Keratinocyte (primary cell): ENCODE measurements around the gene LY6G6C. TPM values are rescaled to one million over a fixed set of nuclear protein-coding genes. Genes with fewer than 3 reads are reported as not detected.

Experiments
- DNase-seq: peaks from one replicate; pipeline ENCODE4 v3.0.0-alpha.2; 2011; ENCODE audit warnings: low read depth, missing footprints, low spot score
- FAIRE-seq: peaks from 2 replicates; lab custom pipeline; 2011; peaks lifted over from hg19 to GRCh38; lab: Jason Lieb, UNC
- H2AFZ ChIP-seq: 2 replicates; pipeline ENCODE4 v1.6.0; 2012; ENCODE audit warnings: low read length, control low read depth, inconsistent platforms; ENCODE audit not compliant: control insufficient read depth
- H3K27ac ChIP-seq: 2 replicates; pipeline ENCODE4 v1.5.1; 2011; ENCODE audit warnings: low read length; ENCODE audit not compliant: control insufficient read depth, insufficient read depth
- H3K27me3 ChIP-seq: 3 replicates; pipeline ENCODE4 v1.6.0; 2011; ENCODE audit warnings: low read length; ENCODE audit not compliant: control insufficient read depth, insufficient read depth; ENCODE audit errors: extremely low read depth
- H3K36me3 ChIP-seq, 2 experiments: 2 replicates in 1 of 2; 3 replicates in 1 of 2; pipeline ENCODE4 v1.5.1; 2011; ENCODE audit warnings: low read length in 2 of 2, mild to moderate bottlenecking in 1 of 2; ENCODE audit not compliant: control insufficient read depth in 2 of 2, insufficient read depth in 2 of 2; ENCODE audit errors: extremely low read depth in 1 of 2
- H3K4me1 ChIP-seq: 3 replicates; pipeline ENCODE4 v1.5.1; 2011; ENCODE audit warnings: low read length; ENCODE audit not compliant: control insufficient read depth, insufficient read depth; ENCODE audit errors: extremely low read depth
- H3K4me2 ChIP-seq: 3 replicates; pipeline ENCODE4 v1.6.0; 2011; ENCODE audit warnings: low read depth, low read length; ENCODE audit not compliant: control insufficient read depth, insufficient read depth; ENCODE audit errors: extremely low read depth
- H3K4me3 ChIP-seq, 3 experiments: fragments of 200-600 bp in 1 of 3; sonication (generic) in 1 of 3; 2 replicates in 2 of 3; 3 replicates in 1 of 3; pipeline ENCODE4 v1.5.1; 2011 to 2016; ENCODE audit warnings: low read length in 3 of 3, mild to moderate bottlenecking in 3 of 3, control low read depth in 2 of 3, inconsistent platforms in 1 of 3, low read depth in 1 of 3, mixed read lengths in 1 of 3, mixed run types in 1 of 3, moderate library complexity in 1 of 3; ENCODE audit not compliant: control insufficient read depth in 2 of 3, insufficient read depth in 2 of 3; ENCODE audit errors: extremely low read depth in 1 of 3
- H3K79me2 ChIP-seq: 2 replicates; pipeline ENCODE4 v1.6.0; 2012; ENCODE audit warnings: low read length; ENCODE audit not compliant: control insufficient read depth, insufficient read depth
- H3K9ac ChIP-seq: 3 replicates; pipeline ENCODE4 v1.6.0; 2011; ENCODE audit warnings: low read length; ENCODE audit not compliant: control insufficient read depth, insufficient read depth; ENCODE audit errors: extremely low read depth
- H3K9me1 ChIP-seq: 3 replicates; pipeline ENCODE4 v1.6.0; 2011; ENCODE audit warnings: low read length; ENCODE audit not compliant: control insufficient read depth, insufficient read depth; ENCODE audit errors: extremely low read depth
- H3K9me3 ChIP-seq: 2 replicates; pipeline ENCODE4 v1.5.1; 2012; ENCODE audit warnings: low read depth, low read length; ENCODE audit not compliant: control insufficient read depth
- H4K20me1 ChIP-seq: 3 replicates; pipeline ENCODE4 v1.6.0; 2011; ENCODE audit warnings: low read length; ENCODE audit not compliant: control insufficient read depth, insufficient read depth; ENCODE audit errors: extremely low read depth
- EZH2 ChIP-seq: IDR thresholded peaks from one replicate; pipeline ENCODE4 v1.6.1; 2012; ENCODE audit warnings: inconsistent platforms, mild to moderate bottlenecking, low read length, moderate library complexity
- dilution Hi-C: fragments of 300-500 bp; cut with MboI; formaldehyde crosslinking; loops from one replicate; pipeline ENCODE4 v1.7.0; 2020; ENCODE audit warnings: low sequenced_read_pairs; ENCODE audit not compliant: extremely low pct_ligation_motif_present
- polyA plus RNA-seq, 5 experiments: library from polyadenylated mRNA; depleted of rRNA in 3 of 5; stranded (reverse) in 3 of 5; stranded (forward) in 1 of 5; unstranded in 1 of 5; fragments of >200 nt; gene quantifications; 1 replicate in 1 of 5; 2 replicates in 3 of 5; 3 replicates in 1 of 5; pipeline versions ENCODE4 v1.2.1 to v1.2.3, GENCODE V29; 2011 to 2012; ENCODE audit warnings: missing spikeins in 2 of 5, low read depth in 1 of 5, low replicate concordance in 1 of 5
- TF ChIP-seq, protein P1 (sequence below), 3 experiments: IDR thresholded peaks in 1 of 3; conservative IDR thresholded peaks in 1 of 3; optimal IDR thresholded peaks in 1 of 3; 2 replicates in 2 of 3; 3 replicates in 1 of 3; pipeline versions ENCODE3 to v1.5.1; 2011; ENCODE audit warnings: low read length in 3 of 3, mild to moderate bottlenecking in 3 of 3, moderate library complexity in 2 of 3, control low read depth in 1 of 3, inconsistent platforms in 1 of 3; ENCODE audit not compliant: insufficient read depth in 2 of 3; ENCODE audit errors: extremely low read depth in 1 of 3

The LY6G6C gene
- polyA plus RNA-seq, 1 donor (not counting 4 experiments of a cell fraction or from before 2014, with no cell fraction given) = 2.4 TPM

DNA sequence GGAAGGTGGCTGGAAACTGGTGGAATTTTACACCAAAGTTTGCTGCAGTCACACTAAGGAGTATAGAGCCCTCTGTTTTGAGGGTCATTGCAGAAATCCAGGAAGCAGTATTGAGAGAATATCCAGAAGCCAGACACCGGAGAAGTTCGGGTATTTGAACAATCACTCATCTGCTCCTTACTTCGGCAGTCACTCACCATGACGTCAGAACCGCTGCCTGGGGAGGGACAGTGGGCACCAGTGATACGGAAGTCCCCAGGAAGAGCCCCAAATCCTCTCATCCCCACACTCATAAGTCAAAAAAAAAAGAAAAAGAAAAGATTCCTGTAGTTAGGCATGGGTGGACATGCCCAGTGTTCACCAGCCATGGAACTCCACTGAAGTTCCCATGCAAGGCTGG lies 44.6 kb downstream of the LY6G6C start:
- Histone ChIP-seq H3K27me3 (no peaks in the 10 kb centered on the region), H3K9me3 (no peaks in the 10 kb centered on the region), H2AFZ (no peak overlapping the region), H3K9me1 (no peaks in the 10 kb centered on the region), H3K4me1 (peaks cover 11% of the 10 kb centered on the region), H3K27ac (no peak overlapping the region), H4K20me1 (no peaks in the 10 kb centered on the region), H3K9ac (no peak overlapping the region), H3K4me3 (no peak overlapping the region), H3K4me2 (no peak overlapping the region), H3K79me2 (no peaks in the 10 kb centered on the region), H3K36me3 (peaks cover 2 to 6% of the 10 kb centered on the region in 2 experiments)
- TF ChIP-seq, protein P1, sequence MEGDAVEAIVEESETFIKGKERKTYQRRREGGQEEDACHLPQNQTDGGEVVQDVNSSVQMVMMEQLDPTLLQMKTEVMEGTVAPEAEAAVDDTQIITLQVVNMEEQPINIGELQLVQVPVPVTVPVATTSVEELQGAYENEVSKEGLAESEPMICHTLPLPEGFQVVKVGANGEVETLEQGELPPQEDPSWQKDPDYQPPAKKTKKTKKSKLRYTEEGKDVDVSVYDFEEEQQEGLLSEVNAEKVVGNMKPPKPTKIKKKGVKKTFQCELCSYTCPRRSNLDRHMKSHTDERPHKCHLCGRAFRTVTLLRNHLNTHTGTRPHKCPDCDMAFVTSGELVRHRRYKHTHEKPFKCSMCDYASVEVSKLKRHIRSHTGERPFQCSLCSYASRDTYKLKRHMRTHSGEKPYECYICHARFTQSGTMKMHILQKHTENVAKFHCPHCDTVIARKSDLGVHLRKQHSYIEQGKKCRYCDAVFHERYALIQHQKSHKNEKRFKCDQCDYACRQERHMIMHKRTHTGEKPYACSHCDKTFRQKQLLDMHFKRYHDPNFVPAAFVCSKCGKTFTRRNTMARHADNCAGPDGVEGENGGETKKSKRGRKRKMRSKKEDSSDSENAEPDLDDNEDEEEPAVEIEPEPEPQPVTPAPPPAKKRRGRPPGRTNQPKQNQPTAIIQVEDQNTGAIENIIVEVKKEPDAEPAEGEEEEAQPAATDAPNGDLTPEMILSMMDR (optimal IDR thresholded peaks at IDR 0.05 in 1 of 3, IDR thresholded peaks at IDR 0.05 in 1 of 3, conservative IDR thresholded peaks at IDR 0.05 in 1 of 3; ENCODE audit: extremely low read depth in 1 of 3, insufficient read depth in 2 of 3, low read length in 3 of 3) = no peak
- TF ChIP-seq EZH2 = no peak
- no peak for FAIRE-seq
- no peak for DNase-seq
- dilution Hi-C loops = no loop called here

DNA sequence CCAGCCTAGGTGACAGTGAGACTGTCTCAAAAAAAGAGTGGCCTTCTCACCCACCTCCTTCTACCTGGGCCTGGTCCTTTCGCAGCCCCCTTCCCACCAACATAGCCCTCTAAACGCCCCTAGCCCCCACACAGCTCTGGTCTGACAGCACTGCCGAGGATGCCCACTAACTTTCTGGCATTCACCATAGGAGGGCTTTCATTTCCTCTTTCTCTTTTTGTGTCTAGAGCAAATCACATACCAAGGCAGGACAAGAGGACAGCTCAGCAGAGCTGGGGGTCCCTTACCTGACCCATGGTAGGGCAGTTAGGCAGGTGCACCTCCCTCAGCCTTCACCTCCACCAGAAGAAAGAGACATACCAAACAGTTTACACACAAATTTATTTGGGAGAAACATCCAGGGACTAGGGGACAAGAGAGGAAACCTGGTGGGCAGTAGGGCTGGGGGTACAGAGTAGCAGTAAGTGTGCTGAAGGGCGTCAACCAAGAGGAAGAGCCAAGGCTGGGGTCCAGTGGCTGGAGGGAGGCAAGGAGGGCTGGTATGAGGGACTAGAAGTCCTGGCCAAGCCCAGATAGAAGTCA lies 45.1 kb downstream of the LY6G6C start:
- H3K9me3 ChIP-seq = no peaks in the 10 kb centered on the region
- H4K20me1 ChIP-seq = no peaks in the 10 kb centered on the region
- FAIRE-seq (no peak), DNase-seq (no peak)
- H3K4me1 ChIP-seq = peaks cover 7% of the 10 kb centered on the region
- H3K27ac ChIP-seq = no peak overlapping the region
- H3K27me3 ChIP-seq = no peaks in the 10 kb centered on the region
- TF ChIP-seq, protein P1 (optimal IDR thresholded peaks at IDR 0.05 in 1 of 3, IDR thresholded peaks at IDR 0.05 in 1 of 3, conservative IDR thresholded peaks at IDR 0.05 in 1 of 3; ENCODE audit: extremely low read depth in 1 of 3, insufficient read depth in 2 of 3, low read length in 3 of 3) = no peak
- no peaks in the 10 kb centered on the region for H3K9me1 ChIP-seq
- H3K36me3 ChIP-seq = peaks cover 7 to 11% of the 10 kb centered on the region in 2 experiments
- H3K4me2 ChIP-seq = no peak overlapping the region
- H3K9ac ChIP-seq = no peak overlapping the region
- no peak overlapping the region for H2AFZ ChIP-seq
- dilution Hi-C loops = no loop called here
- no peak overlapping the region for H3K4me3 ChIP-seq
- no peaks in the 10 kb centered on the region for H3K79me2 ChIP-seq
